IPS-NIHi7 (cell line): Measurements from ENCODE around the gene ANKEF1.
"Not testable (repeated sequence)": the region's sequence is repeated elsewhere in the genome, so short reads cannot be mapped to it uniquely, and the experiment has no call there.

Source experiments
- DNase-seq: peaks from one replicate; pipeline ENCODE4 v3.0.0; 2012; ENCODE audit warnings: mixed read lengths; ENCODE audit errors: extremely low spot score

ANKEF1 gene

DNA sequence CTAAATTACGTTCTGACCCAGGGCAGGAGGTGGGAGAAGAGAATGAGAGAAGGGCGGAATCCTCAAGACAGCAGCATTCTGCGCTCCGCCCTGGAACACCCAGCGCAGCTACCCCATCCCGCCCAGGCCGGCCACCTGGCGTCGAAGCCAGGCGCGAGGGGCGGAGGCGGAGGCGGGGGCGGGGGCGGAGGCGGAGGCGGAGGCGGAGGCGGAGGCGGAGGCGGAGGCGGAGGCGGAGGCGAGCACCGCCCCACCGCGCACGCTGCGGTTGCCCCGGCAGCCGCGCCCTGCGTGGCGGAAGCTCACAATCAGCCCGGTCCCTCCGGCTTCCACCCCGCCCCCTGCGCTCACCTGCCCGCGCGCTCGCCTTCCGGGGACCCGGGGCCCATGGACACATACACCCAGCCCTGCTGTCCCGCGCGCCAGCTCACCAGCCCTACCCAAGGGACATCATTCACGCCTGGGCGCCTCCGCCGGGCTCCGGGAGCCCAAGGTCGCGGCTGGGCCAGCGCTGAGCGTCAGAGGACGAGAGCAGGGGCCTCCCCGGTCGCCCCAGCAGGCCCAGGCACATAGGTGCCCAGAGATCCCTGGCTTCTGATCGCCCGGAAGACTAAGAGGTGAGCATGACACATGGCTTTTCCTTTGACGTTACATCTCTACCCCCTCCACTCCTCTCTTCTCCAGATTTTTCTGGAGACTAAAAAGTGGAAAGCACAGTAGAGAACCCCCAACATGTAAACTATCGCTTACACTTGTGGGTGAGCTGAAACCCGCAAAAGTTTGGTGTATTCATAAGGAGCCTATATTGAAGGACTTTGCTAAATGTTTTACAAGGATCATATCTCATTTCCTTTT, at the start of gene ANKEF1:
TSS of gene ANKEF1 (plus strand) at position 271 of the 855 bp plus-strand sequence. CDS start 3,315 bp downstream, outside the sequence.
- peak; percentile 90 for DNase-seq

GRCh38 chr20:9985281-9985680, 49.5 kb upstream of the ANKEF1 start:
- no peak for DNase-seq

GRCh38 chr20:9985773-9986172, 49.0 kb upstream of the ANKEF1 start:
- DNase-seq = no peak

GRCh38 chr20:9989066-9989724, 45.6 kb upstream of the ANKEF1 start:
- no peak for DNase-seq

- no peak for DNase-seq
These were observed 41.6 kb upstream of the ANKEF1 start for GRCh38 chr20:9993137-9993536.

DNA sequence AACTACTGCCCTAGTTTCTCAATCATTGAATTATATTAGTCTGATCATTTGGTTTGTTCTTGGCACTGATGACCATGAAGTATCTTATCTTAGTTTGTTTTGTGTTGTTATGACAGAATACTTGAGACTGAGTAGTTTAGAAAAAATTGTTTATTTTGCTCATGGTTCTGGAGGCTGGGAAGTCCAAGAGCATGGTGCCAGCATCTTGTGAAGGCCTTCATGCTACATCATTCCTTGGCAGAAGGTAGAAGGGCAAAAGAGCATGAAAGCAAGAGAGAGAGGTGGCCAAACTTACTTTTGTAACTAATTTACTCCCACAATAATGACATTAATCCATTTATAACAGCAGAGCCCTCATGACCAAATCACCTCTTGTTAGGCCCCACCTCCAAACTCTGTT, 40.1 kb upstream of the ANKEF1 start:
- no peak for DNase-seq

DNA sequence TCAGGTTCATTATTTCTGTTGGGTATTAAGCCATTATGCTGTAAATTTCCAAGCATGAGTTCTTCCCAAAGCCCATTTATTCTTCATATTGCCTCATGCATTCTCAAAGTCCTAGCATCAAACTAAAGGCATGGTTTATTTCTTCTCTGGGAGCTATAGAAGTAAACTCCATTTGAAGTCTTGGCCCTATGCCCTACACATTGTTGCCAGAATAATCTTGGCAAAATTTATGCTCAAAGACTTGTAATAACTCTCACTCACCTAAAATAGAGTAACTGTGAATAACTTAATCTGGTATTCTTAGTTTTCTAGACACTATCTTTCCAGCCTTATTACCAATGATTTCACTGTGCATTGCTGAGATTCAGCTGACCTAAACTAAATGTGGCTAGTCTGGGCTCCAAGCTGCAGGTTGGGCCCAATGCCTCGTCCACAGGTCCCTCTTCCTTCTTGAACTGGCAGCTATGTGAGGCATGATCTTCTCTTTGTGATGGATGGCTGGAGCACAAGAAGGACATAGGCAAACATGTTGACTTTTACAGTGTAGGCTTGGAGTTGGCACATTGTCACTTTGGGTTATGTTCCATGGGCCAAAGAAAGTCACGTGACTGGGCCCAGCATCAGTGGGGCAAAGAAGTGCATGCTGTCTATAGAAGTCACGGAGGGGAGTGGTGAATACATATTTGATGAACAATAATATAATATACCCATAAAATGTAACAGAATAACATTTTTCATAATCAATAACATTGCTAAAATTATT, 39.1 kb upstream of the ANKEF1 start:
- no peak for DNase-seq

DNA sequence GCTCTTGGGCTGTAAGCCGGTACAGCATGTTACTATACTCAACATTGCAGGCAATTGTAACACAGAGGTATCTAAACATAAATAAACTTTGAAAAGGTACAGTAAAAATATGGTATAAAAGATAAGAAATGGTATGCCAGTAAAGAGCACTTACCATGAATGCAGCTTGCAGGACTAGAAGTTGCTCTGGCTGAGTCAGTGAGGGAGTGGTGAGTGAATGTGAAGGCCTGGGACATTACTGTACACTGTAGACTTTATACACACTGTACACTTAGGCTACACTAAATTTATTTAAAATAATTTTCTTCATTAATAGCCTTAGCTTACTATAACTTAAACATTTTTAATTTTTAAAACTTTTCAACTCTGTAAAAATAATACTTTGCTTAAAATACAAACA, 37.8 kb upstream of the ANKEF1 start:
- no peak for DNase-seq

DNA sequence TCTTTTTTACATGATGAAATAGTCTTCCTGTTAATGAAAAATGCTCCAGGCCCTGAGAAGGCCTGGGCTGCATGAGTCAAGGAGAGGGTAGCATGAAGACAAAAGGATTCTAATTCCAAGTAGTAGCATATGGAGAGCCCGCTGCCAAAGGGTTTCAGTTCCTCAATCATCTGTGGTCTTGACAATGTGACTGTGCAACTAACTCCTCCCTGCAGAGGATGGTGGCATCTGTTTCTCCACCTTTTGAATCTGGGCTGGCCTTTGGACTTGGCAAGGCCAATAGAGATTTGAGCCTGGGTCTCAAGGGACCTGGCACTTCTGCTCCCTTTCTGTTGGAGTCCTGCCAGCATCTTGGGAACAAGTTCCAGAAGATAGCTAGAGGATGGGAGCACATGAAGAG, 35.1 kb upstream of the ANKEF1 start:
- DNase-seq = no peak

DNA sequence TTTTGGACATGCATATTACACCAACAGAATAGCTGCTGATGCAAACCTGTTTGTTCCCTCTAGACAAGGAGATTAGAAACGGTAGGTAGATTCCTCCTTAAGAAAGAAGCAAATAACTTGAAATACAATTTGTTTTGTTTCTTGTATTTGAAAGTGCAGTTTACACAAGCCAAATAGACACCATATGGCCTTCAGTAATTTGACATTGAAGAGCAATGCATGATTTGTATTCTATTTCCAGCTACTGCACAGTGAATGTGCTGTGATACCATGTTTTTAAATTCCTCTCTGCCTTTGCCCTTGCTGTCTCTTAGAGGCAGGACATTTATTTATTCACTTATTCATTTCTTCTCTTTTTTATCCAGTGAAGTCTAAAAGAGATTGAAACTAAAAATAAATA, 31.9 kb upstream of the ANKEF1 start:
- no peak for DNase-seq

DNA sequence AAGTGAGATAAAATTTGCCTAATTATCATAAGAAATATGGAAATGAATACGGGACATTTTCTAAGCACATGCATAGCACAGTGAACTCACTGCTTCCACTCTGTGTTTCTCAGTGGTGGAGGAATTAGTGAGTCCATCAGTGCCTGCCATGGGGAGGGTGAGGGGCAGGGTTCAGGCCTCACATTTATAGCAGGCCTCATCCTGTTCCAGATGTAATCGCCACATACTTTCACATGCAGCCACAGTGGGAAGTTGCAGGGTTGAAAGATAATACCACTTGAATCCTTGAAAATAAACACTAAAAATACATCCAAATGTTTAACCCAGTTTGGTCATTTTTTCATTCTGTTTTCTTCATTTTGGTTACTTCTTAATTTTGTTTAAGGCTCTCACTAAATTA, 29.9 kb upstream of the ANKEF1 start:
- DNase-seq = no peak

DNA sequence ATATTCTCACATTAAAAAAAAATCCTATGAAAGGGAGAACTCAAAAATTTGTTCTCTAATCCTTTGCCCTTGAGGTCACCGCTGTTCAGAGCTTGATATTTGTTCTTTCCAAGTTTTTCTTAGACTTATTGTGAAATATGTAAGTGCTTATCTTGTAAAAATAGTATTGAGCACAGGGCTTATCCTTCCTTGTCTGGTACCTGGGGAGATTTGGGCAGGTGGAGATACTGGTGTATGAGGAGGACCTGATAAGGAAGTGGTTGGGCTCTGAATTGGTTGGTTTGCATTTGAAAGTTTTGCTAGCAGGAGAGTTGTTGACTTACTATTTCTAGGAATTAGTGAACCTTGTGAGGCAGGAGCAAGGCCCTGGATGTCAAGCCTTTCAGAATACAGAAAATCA, 28.9 kb upstream of the ANKEF1 start:
- peak; percentile 21 for DNase-seq

GRCh38 chr20:10006447-10007090, 28.2 kb upstream of the ANKEF1 start:
- DNase-seq = no peak

DNA sequence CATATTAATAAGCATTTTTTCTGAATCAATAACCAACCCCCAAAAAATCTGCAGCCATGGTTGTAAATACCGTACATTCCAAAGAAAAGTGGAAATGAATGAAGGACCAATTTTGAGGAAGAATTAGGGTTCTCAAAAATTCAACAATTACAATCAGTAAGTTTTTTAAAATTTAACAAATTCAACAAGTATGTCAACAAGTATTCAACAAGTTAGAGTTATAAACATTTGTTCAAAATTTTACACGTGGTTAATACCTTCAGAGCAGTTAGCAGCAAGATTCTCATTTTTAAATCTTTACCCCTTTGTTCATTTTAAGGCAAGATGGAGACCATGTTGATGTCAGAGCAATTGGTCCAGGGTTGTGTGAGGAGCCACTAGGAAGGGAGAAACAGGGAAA, 27.6 kb upstream of the ANKEF1 start:
- no peak for DNase-seq

- no peak for DNase-seq
These were observed 27.0 kb upstream of the ANKEF1 start for GRCh38 chr20:10007747-10008146.

DNA sequence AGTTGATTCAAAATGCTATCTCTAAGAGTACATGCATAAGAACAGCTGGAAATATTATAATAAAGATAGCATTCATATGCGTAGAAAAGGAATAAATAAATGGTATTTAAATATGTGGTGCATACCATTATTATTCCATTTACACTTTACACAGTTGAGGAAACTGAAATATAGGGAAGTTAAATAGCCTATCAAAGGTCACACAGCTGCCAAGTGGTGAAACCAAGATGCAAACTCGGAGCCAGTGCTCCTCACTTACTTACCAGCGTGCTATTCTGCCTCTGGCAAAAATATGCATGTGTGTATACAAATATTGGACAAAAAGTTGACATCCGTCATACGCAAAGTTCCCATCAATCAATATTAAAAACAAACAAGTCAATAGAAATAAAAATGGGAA, 22.3 kb upstream of the ANKEF1 start:
- DNase-seq = no peak

GRCh38 chr20:10014431-10014830, 20.4 kb upstream of the ANKEF1 start:
- no peak for DNase-seq

- DNase-seq = no peak
These were observed 13.8 kb upstream of the ANKEF1 start for GRCh38 chr20:10020937-10021336.

GRCh38 chr20:10022625-10023024, 12.2 kb upstream of the ANKEF1 start:
- DNase-seq = no peak

DNA sequence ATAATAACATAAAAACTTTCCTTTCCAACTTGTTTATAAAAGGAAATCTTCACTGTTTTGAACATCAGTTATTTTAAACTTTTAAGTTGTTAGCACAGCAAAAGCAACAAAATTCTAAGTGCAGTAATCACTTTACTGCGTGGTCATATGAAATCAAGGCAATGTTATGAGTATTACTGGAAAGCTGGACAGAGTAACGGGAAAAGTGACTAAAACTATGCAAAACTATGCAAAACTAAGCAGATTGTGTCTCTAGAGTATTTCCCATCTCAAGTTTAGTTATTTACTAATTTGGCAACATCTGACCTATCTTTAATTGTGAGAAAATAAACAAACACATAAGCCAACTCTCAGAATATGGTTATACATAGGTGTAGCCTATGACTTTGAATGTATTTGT, 10.9 kb upstream of the ANKEF1 start:
- no peak for DNase-seq

DNA sequence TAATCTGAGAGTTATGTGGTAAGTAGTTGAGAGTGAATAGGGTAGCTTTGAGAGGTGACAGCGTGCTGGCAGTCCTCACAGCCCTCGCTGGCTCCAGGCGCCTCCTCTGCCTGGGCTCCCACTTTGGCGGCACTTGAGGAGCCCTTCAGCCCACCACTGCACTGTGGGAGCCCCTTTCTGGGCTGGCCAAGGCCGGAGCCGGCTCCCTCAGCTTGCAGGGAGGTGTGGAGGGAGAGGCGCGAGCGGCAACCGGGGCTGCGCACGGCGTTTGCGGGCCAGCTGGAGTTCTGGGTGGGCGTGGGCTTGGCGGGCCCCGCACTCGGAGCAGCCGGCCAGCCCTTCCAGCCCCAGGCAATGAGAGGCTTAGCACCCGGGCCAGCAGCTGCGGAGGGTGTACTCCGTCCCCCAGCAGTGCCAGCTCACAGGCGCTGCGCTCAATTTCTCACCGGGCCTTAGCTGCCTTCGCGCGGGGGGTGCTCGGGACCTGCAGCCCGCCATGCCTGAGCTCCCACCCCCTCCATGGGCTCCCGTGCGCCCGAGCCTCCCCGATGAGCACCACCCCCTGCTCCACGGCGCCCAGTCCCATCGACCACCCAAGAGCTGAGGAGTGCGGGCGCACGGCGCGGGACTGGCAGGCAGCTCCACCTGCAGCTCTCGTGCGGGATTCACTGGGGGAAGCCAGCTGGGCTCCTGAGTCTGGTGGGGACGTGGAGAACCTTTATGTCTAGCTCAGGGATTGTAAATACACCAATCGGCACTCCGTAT, 3.2 kb upstream of the ANKEF1 start:
- DNase-seq = not testable (repeated sequence)
